Measurements from ENCODE around the gene TMEM200A. TPM values are rescaled to one million over a fixed set of nuclear protein-coding genes. Genes with fewer than 3 reads are reported as not detected.

Gene TMEM200A
- total RNA-seq, 4 donors from 2014 or later, result 0.16 to 0.29 TPM; not detected in 2

GRCh38 chr6:130489514-130489913 is 123.7 kb downstream of the TMEM200A start:
- in situ Hi-C loops (cut with MboI; ENCODE audit: low sequenced_read_pairs in 4 of 4), result no loop called here
- Histone ChIP-seq H3K9me3 (no peaks in the 10 kb centered on the region), H3K4me1 (no peaks in the 10 kb centered on the region), H3K36me3 (no peaks in the 10 kb centered on the region), H3K27ac (no peak overlapping the region), H3K4me3 (no peak overlapping the region), H3K27me3 (no peaks in the 10 kb centered on the region)
- intact Hi-C loops (cut with DNase I; ENCODE audit: low total_unique reads), result no loop called here
- no peak for TF ChIP-seq CTCF (IDR thresholded peaks at IDR 0.05 in 4 of 5, conservative IDR thresholded peaks at IDR 0.05 in 1 of 5)
- TF ChIP-seq POLR2A (IDR thresholded peaks at IDR 0.05), result no peak
- no peak for ATAC-seq
- DNase-seq, result no peak

Other genes starting within 250 kb of the TMEM200A start
- not detected for gene SAMD3, start 143.1 kb upstream of the TMEM200A start, total RNA-seq